Measurements from ENCODE around the gene APMAP.

APMAP gene

GRCh38 chr20:24951536-24952083 is 40.9 kb downstream of the APMAP start:
- Histone ChIP-seq H3K4me2 (ENCODE audit: low read length) (no peak overlapping the region), H3K79me2 (ENCODE audit: low read length) (no peaks in the 10 kb centered on the region), H3K27ac (ENCODE audit: low read length) (no peak overlapping the region), H3K4me1 (ENCODE audit: low read length) (peaks cover 16% of the 10 kb centered on the region), H3K4me3 (ENCODE audit: low read length) (no peak overlapping the region), H3K9me3 (ENCODE audit: insufficient read depth, low read length) (no peaks in the 10 kb centered on the region), H2AFZ (ENCODE audit: low read depth, low read length) (no peak overlapping the region), H4K20me1 (ENCODE audit: insufficient read depth, low read length) (no peaks in the 10 kb centered on the region), H3K36me3 (replicated peaks; ENCODE audit: low read depth, low read length) (no peaks in the 10 kb centered on the region), H3K9ac (ENCODE audit: low read length) (no peak overlapping the region), H3K27me3 (ENCODE audit: low read depth, low read length) (0 out of 2 replicates have a peak, but pooled peaks cover 3% of the 10 kb centered on the region)
- TF ChIP-seq CTCF (IDR thresholded peaks at IDR 0.05; ENCODE audit: low read depth, low read length): no peak
- TF ChIP-seq EZH2phosphoT487 (IDR thresholded peaks at IDR 0.05; ENCODE audit: low read depth): no peak

DNA sequence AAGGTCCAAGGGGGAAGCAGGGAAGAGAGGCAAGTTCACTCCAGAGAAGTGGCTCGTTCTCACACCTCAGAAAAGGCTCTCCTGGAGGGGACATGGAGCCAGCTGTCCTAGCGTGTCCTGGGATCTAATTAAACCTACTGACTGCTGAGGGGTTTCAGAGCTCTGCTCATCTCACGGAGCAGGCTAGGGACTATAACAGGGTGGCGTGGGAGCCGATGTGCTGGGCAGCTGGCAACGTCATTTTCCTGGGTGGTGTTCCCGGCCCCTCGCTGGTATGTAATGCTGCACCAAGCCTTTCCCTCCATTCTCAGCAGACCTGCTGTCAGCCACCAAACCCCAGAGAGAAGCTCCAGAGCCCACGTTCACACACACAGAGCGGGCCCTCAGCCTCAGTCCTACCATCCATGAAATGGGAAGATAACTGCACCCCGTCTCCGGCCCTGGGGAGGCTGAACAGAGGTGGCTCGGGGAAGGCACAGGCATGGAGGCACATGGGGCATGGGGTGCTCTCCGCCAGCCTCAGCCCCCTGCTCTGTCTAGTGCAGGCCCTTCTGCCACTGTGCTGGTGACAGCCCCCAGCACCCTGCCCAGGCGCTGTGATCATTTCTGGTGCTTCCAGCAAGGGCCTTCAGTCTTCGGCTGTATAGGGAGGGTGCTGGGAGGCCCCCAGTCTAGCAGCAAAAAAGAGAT is 41.6 kb downstream of the APMAP start:
- Histone ChIP-seq H3K9me3 (ENCODE audit: insufficient read depth, low read length) (no peaks in the 10 kb centered on the region), H3K27me3 (ENCODE audit: low read depth, low read length) (0 out of 2 replicates have a peak, but pooled peaks cover 3% of the 10 kb centered on the region), H3K79me2 (ENCODE audit: low read length) (no peaks in the 10 kb centered on the region), H2AFZ (ENCODE audit: low read depth, low read length) (no peak overlapping the region), H3K4me2 (ENCODE audit: low read length) (no peak overlapping the region), H3K4me1 (ENCODE audit: low read length) (peaks cover 16% of the 10 kb centered on the region), H3K27ac (ENCODE audit: low read length) (no peak overlapping the region), H3K36me3 (replicated peaks; ENCODE audit: low read depth, low read length) (no peaks in the 10 kb centered on the region), H3K4me3 (ENCODE audit: low read length) (no peak overlapping the region), H3K9ac (ENCODE audit: low read length) (no peak overlapping the region), H4K20me1 (ENCODE audit: insufficient read depth, low read length) (no peaks in the 10 kb centered on the region)
- TF ChIP-seq EZH2phosphoT487 (IDR thresholded peaks at IDR 0.05; ENCODE audit: low read depth): no peak
- TF ChIP-seq CTCF (IDR thresholded peaks at IDR 0.05; ENCODE audit: low read depth, low read length): no peak

GRCh38 chr20:24950128-24950835 is 42.3 kb downstream of the APMAP start:
- TF ChIP-seq CTCF (IDR thresholded peaks at IDR 0.05; ENCODE audit: low read depth, low read length): no peak
- TF ChIP-seq EZH2phosphoT487 (IDR thresholded peaks at IDR 0.05; ENCODE audit: low read depth): no peak
- Histone ChIP-seq H4K20me1 (ENCODE audit: insufficient read depth, low read length) (no peaks in the 10 kb centered on the region), H2AFZ (ENCODE audit: low read depth, low read length) (no peak overlapping the region), H3K4me2 (ENCODE audit: low read length) (no peak overlapping the region), H3K27me3 (ENCODE audit: low read depth, low read length) (0 out of 2 replicates have a peak, but pooled peaks cover 3% of the 10 kb centered on the region), H3K36me3 (replicated peaks; ENCODE audit: low read depth, low read length) (no peaks in the 10 kb centered on the region), H3K27ac (ENCODE audit: low read length) (no peak overlapping the region), H3K9me3 (ENCODE audit: insufficient read depth, low read length) (no peaks in the 10 kb centered on the region), H3K9ac (ENCODE audit: low read length) (no peak overlapping the region), H3K4me1 (ENCODE audit: low read length) (peaks cover 15% of the 10 kb centered on the region), H3K79me2 (ENCODE audit: low read length) (no peaks in the 10 kb centered on the region), H3K4me3 (ENCODE audit: low read length) (no peak overlapping the region)

GRCh38 chr20:24949756-24950127 is 42.8 kb downstream of the APMAP start:
- H3K27me3 ChIP-seq (ENCODE audit: low read depth, low read length): 0 out of 2 replicates have a peak, but pooled peaks cover 3% of the 10 kb centered on the region
- peaks cover 9% of the 10 kb centered on the region for H3K4me1 ChIP-seq (ENCODE audit: low read length)
- H3K36me3 ChIP-seq (replicated peaks; ENCODE audit: low read depth, low read length): no peaks in the 10 kb centered on the region

More at GRCh38 chr20:24949756-24950127, 42.8 kb downstream of the APMAP start:
- Histone ChIP-seq H2AFZ (ENCODE audit: low read depth, low read length) (no peak overlapping the region), H3K4me2 (ENCODE audit: low read length) (no peak overlapping the region), H3K9ac (ENCODE audit: low read length) (no peak overlapping the region), H3K4me3 (ENCODE audit: low read length) (no peak overlapping the region), H4K20me1 (ENCODE audit: insufficient read depth, low read length) (no peaks in the 10 kb centered on the region), H3K9me3 (ENCODE audit: insufficient read depth, low read length) (no peaks in the 10 kb centered on the region), H3K79me2 (ENCODE audit: low read length) (no peaks in the 10 kb centered on the region), H3K27ac (ENCODE audit: low read length) (no peak overlapping the region)
- TF ChIP-seq EZH2phosphoT487 (IDR thresholded peaks at IDR 0.05; ENCODE audit: low read depth) (no peak), CTCF (IDR thresholded peaks at IDR 0.05; ENCODE audit: low read depth, low read length) (no peak)

Measured in OCI-LY3 (cell line).